OCI-LY7 (cell line): ENCODE measurements around the gene G0S2. TPM values are rescaled to one million over a fixed set of nuclear protein-coding genes. Genes with fewer than 3 reads are reported as not detected.

Experiments
- BruUV-seq: library from RNA; stranded (reverse); fragments of 400-500 nt; replicated peaks from 2 replicates; lab custom pipeline; 2021; lab: Mats Ljungman, UMichigan
- CTCF ChIA-PET: fragments of 300-600 bp; sonication (Branson Sonifier 250); formaldehyde crosslinking; loops from one replicate; lab custom pipeline; 2022; ENCODE audit warnings: antibody characterized with exemption; ENCODE audit not compliant: unreplicated experiment; lab: Charles Lee
- POLR2A ChIA-PET: fragments of 300-600 bp; sonication (Branson Sonifier 250); formaldehyde crosslinking; loops from one replicate; lab custom pipeline; 2022; ENCODE audit warnings: antibody characterized with exemption; lab: Charles Lee
- DNase-seq: peaks from one replicate; pipeline ENCODE4 v3.0.0-alpha.2; 2015; ENCODE audit warnings: low spot score
- H2AFZ ChIP-seq: fragments of 200-600 bp; sonication (generic), shearing (Covaris generic); 2 replicates; pipeline ENCODE4 v1.6.1; 2014; ENCODE audit warnings: mild to moderate bottlenecking, antibody characterized with exemption, low read length, moderate library complexity
- H3K27ac ChIP-seq: fragments of 200-600 bp; sonication (generic); 2 replicates; pipeline ENCODE4 v1.5.1; 2014; ENCODE audit warnings: mixed run types, low read depth, mild to moderate bottlenecking, moderate library complexity, low read length, inconsistent platforms; ENCODE audit not compliant: poor library complexity, severe bottlenecking
- H3K36me3 ChIP-seq: fragments of 200-600 bp; sonication (generic); 2 replicates; pipeline ENCODE4 v1.6.1; 2014; ENCODE audit warnings: mild to moderate bottlenecking, antibody characterized with exemption, low read length, moderate library complexity, mixed read lengths; ENCODE audit not compliant: insufficient read depth
- H3K4me1 ChIP-seq: fragments of 200-600 bp; sonication (generic); 2 replicates; pipeline ENCODE4 v1.5.1; 2014; ENCODE audit warnings: mild to moderate bottlenecking, low read length; ENCODE audit not compliant: insufficient read depth, poor library complexity, severe bottlenecking
- H3K4me2 ChIP-seq: fragments of 200-600 bp; sonication (generic); 2 replicates; pipeline ENCODE4 v1.6.1; 2014; ENCODE audit warnings: mild to moderate bottlenecking, low read length
- H3K4me3 ChIP-seq: fragments of 200-600 bp; sonication (generic); 2 replicates; pipeline ENCODE4 v1.5.1; 2014; ENCODE audit warnings: mild to moderate bottlenecking, low read depth, low read length; ENCODE audit not compliant: poor library complexity, severe bottlenecking
- H3K79me2 ChIP-seq: fragments of 200-600 bp; sonication (generic); 2 replicates; pipeline ENCODE4 v1.6.1; 2016; ENCODE audit warnings: low read depth, mild to moderate bottlenecking, low read length, moderate library complexity, mixed read lengths; ENCODE audit not compliant: insufficient read depth
- H3K9me2 ChIP-seq: fragments of 200-600 bp; sonication (generic); 2 replicates; pipeline ENCODE4 v1.6.1; 2016; ENCODE audit warnings: mild to moderate bottlenecking, low read length, mixed read lengths; ENCODE audit not compliant: insufficient read depth
- H3K9me3 ChIP-seq: fragments of 200-600 bp; sonication (generic); 2 replicates; pipeline ENCODE4 v1.6.1; 2014; ENCODE audit warnings: mild to moderate bottlenecking, mixed run types, low read length, mixed read lengths
- H4K20me1 ChIP-seq: fragments of 200-600 bp; sonication (generic); 2 replicates; pipeline ENCODE4 v1.6.1; 2014; ENCODE audit warnings: mild to moderate bottlenecking, antibody characterized with exemption, low read length, moderate library complexity, mixed read lengths; ENCODE audit not compliant: insufficient read depth
- EZH2phosphoT487 ChIP-seq: fragments of 200-600 bp; sonication (generic); IDR thresholded peaks from 2 replicates; pipeline ENCODE4 v1.6.1; 2018; ENCODE audit warnings: low read depth, borderline replicate concordance, mild to moderate bottlenecking, mixed run types, antibody characterized with exemption, low read length, moderate library complexity, mixed read lengths
- intact Hi-C: fragments of 100-400 bp; cut with micrococcal nuclease; formaldehyde crosslinking; loops from one replicate; pipeline ENCODE4 v1.10.0; 2022; ENCODE audit not compliant: unreplicated experiment
- total RNA-seq, 2 experiments: library from RNA; depleted of rRNA in 1 of 2; stranded (reverse); fragments of >200 nt in 1 of 2; shearing (Covaris generic) in 1 of 2; gene quantifications; 2 replicates each; pipeline ENCODE4 v1.2.3, GENCODE V29; 2014 to 2022
- TF ChIP-seq, protein P1 (sequence below): fragments of 200-600 bp; sonication (generic); conservative IDR thresholded peaks from 2 replicates; pipeline ENCODE4 v1.5.1; 2014; ENCODE audit warnings: mild to moderate bottlenecking, antibody characterized with exemption, low read length, moderate library complexity, mixed read lengths

Gene G0S2
- total RNA-seq, 2 experiments from 2014 or later, result not detected

DNA sequence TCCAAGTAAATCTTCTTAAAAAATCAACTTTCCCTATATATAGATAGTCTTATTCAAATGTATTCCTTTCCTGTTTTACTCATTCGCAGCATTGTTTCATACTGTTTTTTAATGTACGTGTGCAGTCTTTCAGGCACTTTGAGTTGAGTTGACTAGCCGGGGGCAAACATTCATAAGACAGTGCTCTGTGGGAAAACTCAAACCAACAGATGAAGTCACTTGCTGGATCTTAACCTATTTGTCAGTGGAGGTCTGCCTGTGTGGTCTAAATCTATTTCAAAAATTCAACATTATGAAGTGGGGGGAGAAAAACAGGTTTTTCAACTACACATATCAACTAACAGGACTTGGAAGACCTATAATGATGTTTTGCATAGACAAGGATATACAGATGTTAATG lies 35.6 kb downstream of the G0S2 start:
- Histone ChIP-seq H4K20me1 (no peaks in the 10 kb centered on the region), H3K9me3 (no peaks in the 10 kb centered on the region), H3K4me1 (no peaks in the 10 kb centered on the region), H3K27ac (no peak overlapping the region), H3K9me2 (no peaks in the 10 kb centered on the region), H3K4me2 (no peak overlapping the region), H3K4me3 (no peak overlapping the region), H3K36me3 (no peaks in the 10 kb centered on the region), H2AFZ (no peak overlapping the region), H3K79me2 (no peaks in the 10 kb centered on the region)
- CTCF ChIA-PET, result no interaction called here
- no peak for DNase-seq
- POLR2A ChIA-PET, result no interaction called here
- no TSS peak for BruUV-seq
- intact Hi-C loops, result no loop called here
- TF ChIP-seq EZH2phosphoT487, result no peak
- TF ChIP-seq, protein P1, sequence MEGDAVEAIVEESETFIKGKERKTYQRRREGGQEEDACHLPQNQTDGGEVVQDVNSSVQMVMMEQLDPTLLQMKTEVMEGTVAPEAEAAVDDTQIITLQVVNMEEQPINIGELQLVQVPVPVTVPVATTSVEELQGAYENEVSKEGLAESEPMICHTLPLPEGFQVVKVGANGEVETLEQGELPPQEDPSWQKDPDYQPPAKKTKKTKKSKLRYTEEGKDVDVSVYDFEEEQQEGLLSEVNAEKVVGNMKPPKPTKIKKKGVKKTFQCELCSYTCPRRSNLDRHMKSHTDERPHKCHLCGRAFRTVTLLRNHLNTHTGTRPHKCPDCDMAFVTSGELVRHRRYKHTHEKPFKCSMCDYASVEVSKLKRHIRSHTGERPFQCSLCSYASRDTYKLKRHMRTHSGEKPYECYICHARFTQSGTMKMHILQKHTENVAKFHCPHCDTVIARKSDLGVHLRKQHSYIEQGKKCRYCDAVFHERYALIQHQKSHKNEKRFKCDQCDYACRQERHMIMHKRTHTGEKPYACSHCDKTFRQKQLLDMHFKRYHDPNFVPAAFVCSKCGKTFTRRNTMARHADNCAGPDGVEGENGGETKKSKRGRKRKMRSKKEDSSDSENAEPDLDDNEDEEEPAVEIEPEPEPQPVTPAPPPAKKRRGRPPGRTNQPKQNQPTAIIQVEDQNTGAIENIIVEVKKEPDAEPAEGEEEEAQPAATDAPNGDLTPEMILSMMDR, result no peak

DNA sequence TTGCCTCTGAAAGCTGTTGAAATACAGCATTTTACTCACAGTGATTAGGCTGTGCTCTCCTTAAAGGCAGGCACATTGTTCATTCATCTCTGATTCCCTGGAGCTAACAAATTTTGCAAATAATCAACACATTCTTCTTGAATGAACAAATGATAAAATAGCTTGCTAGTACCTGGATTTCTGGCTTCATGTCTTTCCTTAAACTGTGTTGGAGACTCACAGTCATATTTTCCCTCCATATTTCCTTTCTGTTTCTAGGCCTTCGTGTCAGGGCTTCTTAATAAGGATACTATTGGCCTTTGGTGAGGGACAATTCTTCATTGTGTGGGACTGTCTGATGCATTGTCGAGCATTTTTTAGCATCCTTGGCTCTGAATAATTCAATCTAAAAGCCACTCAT lies 39.1 kb downstream of the G0S2 start:
- no peak for TF ChIP-seq EZH2phosphoT487
- TF ChIP-seq, protein P1, result no peak
- CTCF ChIA-PET, result no interaction called here
- Histone ChIP-seq H3K4me2 (no peak overlapping the region), H3K79me2 (no peaks in the 10 kb centered on the region), H3K9me3 (no peaks in the 10 kb centered on the region), H4K20me1 (no peaks in the 10 kb centered on the region), H3K4me3 (no peak overlapping the region), H3K36me3 (no peaks in the 10 kb centered on the region), H3K9me2 (no peaks in the 10 kb centered on the region), H3K27ac (no peak overlapping the region), H3K4me1 (no peaks in the 10 kb centered on the region), H2AFZ (no peak overlapping the region)
- DNase-seq, result no peak
- POLR2A ChIA-PET, result no interaction called here
- BruUV-seq, result no TSS peak
- intact Hi-C loops, result no loop called here

DNA sequence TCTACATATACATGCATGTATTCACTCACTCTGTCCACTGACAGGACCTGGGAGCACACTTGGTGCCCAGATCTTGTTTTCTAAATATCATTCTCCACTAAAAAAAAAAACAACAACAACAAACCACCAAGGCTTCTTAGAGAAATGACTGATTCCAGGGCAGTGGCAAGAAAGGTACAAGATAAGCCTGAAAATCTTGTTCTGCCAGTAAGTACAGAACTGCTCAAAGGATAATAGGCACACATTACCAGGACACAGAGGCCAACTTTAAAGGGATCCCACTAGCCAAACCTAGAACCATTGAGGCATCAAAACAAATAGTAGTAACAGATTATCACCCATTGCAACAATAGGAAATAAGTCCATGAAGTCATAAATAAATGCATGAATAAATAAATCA lies 40.1 kb downstream of the G0S2 start:
- Histone ChIP-seq H3K4me3 (no peak overlapping the region), H3K79me2 (no peaks in the 10 kb centered on the region), H3K4me2 (no peak overlapping the region), H3K9me3 (no peaks in the 10 kb centered on the region), H4K20me1 (no peaks in the 10 kb centered on the region), H3K36me3 (no peaks in the 10 kb centered on the region), H3K9me2 (no peaks in the 10 kb centered on the region), H3K4me1 (no peaks in the 10 kb centered on the region), H2AFZ (no peak overlapping the region), H3K27ac (no peak overlapping the region)
- BruUV-seq, result no TSS peak
- intact Hi-C loops, result no loop called here
- CTCF ChIA-PET, result no interaction called here
- no peak for DNase-seq
- POLR2A ChIA-PET, result no interaction called here
- TF ChIP-seq, protein P1, result no peak
- no peak for TF ChIP-seq EZH2phosphoT487
